Measurements from ENCODE around the gene COL9A1.
A peak's percentile ranks its signal among the peaks of the same experiment; 100 is the strongest.
"Not testable (repeated sequence)": the region's sequence is repeated elsewhere in the genome, so short reads cannot be mapped to it uniquely, and the experiment has no call there.

Gene COL9A1

GRCh38 chr6:70310063-70310694 lies 7.3 kb upstream of the COL9A1 start:
- Histone ChIP-seq H3K4me3 (ENCODE audit: control insufficient read depth in 1 of 7, extremely low read depth in 1 of 7, insufficient read depth in 4 of 7, low read depth in 2 of 7, low read length in 6 of 7) (no peak overlapping the region), H3K27me3 (replicated peaks in 2 of 5; ENCODE audit: control insufficient read depth in 4 of 5, insufficient read depth in 5 of 5, low read length in 4 of 5) (peaks cover 0 to 14% (median 3%) of the 10 kb centered on the region in 5 experiments), H3K9me3 (ENCODE audit: control extremely low read depth in 1 of 5, control insufficient read depth in 4 of 5, insufficient read depth in 2 of 5, low read depth in 1 of 5, low read length in 4 of 5) (no peaks in the 10 kb centered on the region), H3K27ac (ENCODE audit: insufficient read depth in 1 of 2, low read depth in 1 of 2, low read length in 2 of 2, poor library complexity in 1 of 2, severe bottlenecking in 2 of 2) (no peak overlapping the region), H3K36me3 (ENCODE audit: control insufficient read depth in 4 of 4, insufficient read depth in 4 of 4, low read length in 3 of 4) (no peaks in the 10 kb centered on the region), H3K4me1 (ENCODE audit: control extremely low read depth in 1 of 4, control insufficient read depth in 4 of 4, insufficient read depth in 4 of 4, low read length in 3 of 4) (peaks cover 0 to 2% (median 0%) of the 10 kb centered on the region in 4 experiments)
- DNase-seq = peak; percentile 39 to 70 (median 54)
- POLR2A ChIA-PET = no interaction called here
- no CpG with 5 or more reads among the region's 4 CpGs for WGBS (ENCODE audit: insufficient coverage)
- CTCF ChIA-PET = interaction anchor here (1.0 to 3.8 kb wide), 17 partner anchors 11 to 733 kb away, joined by 3 to 45 read pairs (median 5); no protein-coding TSS in a partner anchor

- 71% methylated on average over 1 of the region's 2 CpGs for WGBS (ENCODE audit: insufficient coverage)
These were observed 6.4 kb upstream of the COL9A1 start for GRCh38 chr6:70309243-70309642.

DNA sequence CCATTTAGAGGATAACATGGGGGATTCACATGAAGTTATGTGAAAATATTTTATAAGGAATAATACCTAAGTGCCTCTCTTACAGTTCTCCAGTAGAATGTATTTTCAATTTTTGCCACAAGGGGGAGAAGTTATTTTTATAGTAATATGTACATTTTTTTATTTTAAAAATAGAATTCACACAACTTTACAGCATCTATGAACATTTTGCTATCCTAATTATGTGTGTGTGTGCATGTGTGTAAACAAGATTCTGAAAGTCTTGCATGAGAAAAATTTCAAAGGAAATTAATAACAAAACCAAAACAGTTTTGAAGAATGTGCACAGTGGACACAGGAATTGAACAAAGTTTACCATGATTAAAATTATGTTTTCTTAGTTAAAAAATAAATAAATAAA lies 5.3 kb upstream of the COL9A1 start:
- CTCF ChIA-PET = interaction anchor here (0.8 to 3.8 kb wide), 8 partner anchors 8 to 735 kb away, joined by 3 to 45 read pairs (median 9); no protein-coding TSS in a partner anchor
- DNase-seq; H3K27ac ChIP-seq (ENCODE audit: insufficient read depth in 1 of 2, low read depth in 1 of 2, low read length in 2 of 2, poor library complexity in 1 of 2, severe bottlenecking in 2 of 2); H3K4me1 ChIP-seq (ENCODE audit: control extremely low read depth in 1 of 4, control insufficient read depth in 4 of 4, insufficient read depth in 4 of 4, low read length in 3 of 4); POLR2A ChIA-PET; H3K4me3 ChIP-seq (ENCODE audit: control insufficient read depth in 1 of 7, extremely low read depth in 1 of 7, insufficient read depth in 4 of 7, low read depth in 2 of 7, low read length in 6 of 7); H3K9me3 ChIP-seq (ENCODE audit: control extremely low read depth in 1 of 5, control insufficient read depth in 4 of 5, insufficient read depth in 2 of 5, low read depth in 1 of 5, low read length in 4 of 5); H3K36me3 ChIP-seq (ENCODE audit: control insufficient read depth in 4 of 4, insufficient read depth in 4 of 4, low read length in 3 of 4): not testable (repeated sequence)
- H3K27me3 ChIP-seq (replicated peaks in 2 of 5; ENCODE audit: control insufficient read depth in 4 of 5, insufficient read depth in 5 of 5, low read length in 4 of 5) = peaks cover 0 to 17% (median 3%) of the 10 kb centered on the region in 5 experiments

More at GRCh38 chr6:70309243-70309642, 6.4 kb upstream of the COL9A1 start:
- H3K4me1 ChIP-seq (ENCODE audit: control extremely low read depth in 1 of 4, control insufficient read depth in 4 of 4, insufficient read depth in 4 of 4, low read length in 3 of 4) = peaks cover 0 to 2% (median 0%) of the 10 kb centered on the region in 4 experiments
- no peak overlapping the region for H3K4me3 ChIP-seq (ENCODE audit: control insufficient read depth in 1 of 7, extremely low read depth in 1 of 7, insufficient read depth in 4 of 7, low read depth in 2 of 7, low read length in 6 of 7)
- H3K9me3 ChIP-seq (ENCODE audit: control extremely low read depth in 1 of 5, control insufficient read depth in 4 of 5, insufficient read depth in 2 of 5, low read depth in 1 of 5, low read length in 4 of 5) = no peaks in the 10 kb centered on the region
- ChIA-PET POLR2A (no interaction called here), CTCF (interaction anchor here (0.7 to 3.8 kb wide), 18 partner anchors 9 to 734 kb away, joined by 3 to 45 read pairs (median 6); no protein-coding TSS in a partner anchor)
- H3K27ac ChIP-seq (ENCODE audit: insufficient read depth in 1 of 2, low read depth in 1 of 2, low read length in 2 of 2, poor library complexity in 1 of 2, severe bottlenecking in 2 of 2) = no peak overlapping the region
- DNase-seq = no peak
- peaks cover 0 to 15% (median 3%) of the 10 kb centered on the region in 5 experiments for H3K27me3 ChIP-seq (replicated peaks in 2 of 5; ENCODE audit: control insufficient read depth in 4 of 5, insufficient read depth in 5 of 5, low read length in 4 of 5)
- H3K36me3 ChIP-seq (ENCODE audit: control insufficient read depth in 4 of 4, insufficient read depth in 4 of 4, low read length in 3 of 4) = no peaks in the 10 kb centered on the region

DNA sequence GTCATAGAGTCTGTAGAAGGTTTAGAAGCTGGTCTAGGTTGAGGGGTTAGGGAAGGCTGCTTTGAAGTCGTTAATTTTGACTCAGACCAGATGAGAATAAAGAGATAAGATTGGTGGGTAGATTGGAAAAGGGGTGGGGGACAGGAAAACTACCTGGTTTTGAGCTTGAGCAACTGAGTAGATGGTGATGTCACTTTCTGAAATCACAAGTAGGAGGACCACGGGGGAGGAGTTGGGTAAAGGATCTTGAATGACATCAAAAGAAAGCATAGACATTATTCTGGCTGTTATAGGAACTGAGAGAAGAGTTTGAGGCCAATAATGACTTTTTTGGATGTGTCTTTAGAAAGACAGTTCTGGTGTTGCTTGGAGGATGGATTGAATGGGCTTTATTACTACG lies 4.1 kb upstream of the COL9A1 start:
- H3K9me3 ChIP-seq (ENCODE audit: control extremely low read depth in 1 of 5, control insufficient read depth in 4 of 5, insufficient read depth in 2 of 5, low read depth in 1 of 5, low read length in 4 of 5) = no peaks in the 10 kb centered on the region
- peaks cover 0 to 17% (median 3%) of the 10 kb centered on the region in 5 experiments for H3K27me3 ChIP-seq (replicated peaks in 2 of 5; ENCODE audit: control insufficient read depth in 4 of 5, insufficient read depth in 5 of 5, low read length in 4 of 5)
- 48% methylated on average over 2 of the region's 3 CpGs for WGBS (ENCODE audit: insufficient coverage)
- peaks cover 0 to under 1% (median 0%) of the 10 kb centered on the region in 4 experiments for H3K4me1 ChIP-seq (ENCODE audit: control extremely low read depth in 1 of 4, control insufficient read depth in 4 of 4, insufficient read depth in 4 of 4, low read length in 3 of 4)
- H3K36me3 ChIP-seq (ENCODE audit: control insufficient read depth in 4 of 4, insufficient read depth in 4 of 4, low read length in 3 of 4) = no peaks in the 10 kb centered on the region
- no peak overlapping the region for H3K4me3 ChIP-seq (ENCODE audit: control insufficient read depth in 1 of 7, extremely low read depth in 1 of 7, insufficient read depth in 4 of 7, low read depth in 2 of 7, low read length in 6 of 7)
- POLR2A ChIA-PET = no interaction called here
- H3K27ac ChIP-seq (ENCODE audit: insufficient read depth in 1 of 2, low read depth in 1 of 2, low read length in 2 of 2, poor library complexity in 1 of 2, severe bottlenecking in 2 of 2) = no peak overlapping the region
- DNase-seq = no peak
- CTCF ChIA-PET = interaction anchor here (0.6 to 1.5 kb wide), 5 partner anchors 54 to 705 kb away, joined by 3 to 8 read pairs (median 3); no protein-coding TSS in a partner anchor

DNA sequence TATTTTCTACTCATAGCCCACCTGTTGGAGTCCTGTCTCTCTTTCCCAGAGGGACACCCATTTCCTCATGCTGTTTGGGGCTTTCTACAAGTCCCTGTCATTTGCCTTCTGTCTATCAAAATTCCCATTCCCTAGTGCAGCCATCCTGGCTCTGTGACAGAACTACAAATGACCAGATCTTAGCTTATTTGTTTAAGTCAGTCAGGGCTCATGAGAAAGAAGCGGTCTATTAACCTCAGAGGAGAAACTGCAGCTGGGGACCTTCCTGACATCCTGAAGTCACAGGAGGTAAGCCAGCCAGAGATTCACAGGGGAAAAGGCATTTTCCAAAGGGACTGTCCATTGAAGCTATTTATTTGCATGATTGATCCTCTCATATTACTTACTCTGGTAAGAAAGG lies 1.7 kb upstream of the COL9A1 start:
- no peaks in the 10 kb centered on the region for H3K36me3 ChIP-seq (ENCODE audit: control insufficient read depth in 4 of 4, insufficient read depth in 4 of 4, low read length in 3 of 4)
- no peak for DNase-seq
- H3K27me3 ChIP-seq (replicated peaks in 2 of 5; ENCODE audit: control insufficient read depth in 4 of 5, insufficient read depth in 5 of 5, low read length in 4 of 5) = peaks cover 0 to 19% (median 3%) of the 10 kb centered on the region in 5 experiments
- CTCF ChIA-PET = interaction anchor here (1.2 kb wide), 2 partner anchors 65 to 109 kb away, joined by 5 read pairs; partner anchors contain the start of gene FAM135A
- no peak overlapping the region for H3K27ac ChIP-seq (ENCODE audit: insufficient read depth in 1 of 2, low read depth in 1 of 2, low read length in 2 of 2, poor library complexity in 1 of 2, severe bottlenecking in 2 of 2)
- no peaks in the 10 kb centered on the region for H3K9me3 ChIP-seq (ENCODE audit: control extremely low read depth in 1 of 5, control insufficient read depth in 4 of 5, insufficient read depth in 2 of 5, low read depth in 1 of 5, low read length in 4 of 5)
- POLR2A ChIA-PET = interaction anchor here (0.6 kb wide), 1 partner anchor 250 kb away, joined by 4 read pairs; no protein-coding TSS in a partner anchor
- WGBS (ENCODE audit: insufficient coverage) = 92% methylated on average over 1 of the region's 1 CpG
- no peak overlapping the region for H3K4me3 ChIP-seq (ENCODE audit: control insufficient read depth in 1 of 7, extremely low read depth in 1 of 7, insufficient read depth in 4 of 7, low read depth in 2 of 7, low read length in 6 of 7)
- H3K4me1 ChIP-seq (ENCODE audit: control extremely low read depth in 1 of 4, control insufficient read depth in 4 of 4, insufficient read depth in 4 of 4, low read length in 3 of 4) = no peaks in the 10 kb centered on the region

DNA sequence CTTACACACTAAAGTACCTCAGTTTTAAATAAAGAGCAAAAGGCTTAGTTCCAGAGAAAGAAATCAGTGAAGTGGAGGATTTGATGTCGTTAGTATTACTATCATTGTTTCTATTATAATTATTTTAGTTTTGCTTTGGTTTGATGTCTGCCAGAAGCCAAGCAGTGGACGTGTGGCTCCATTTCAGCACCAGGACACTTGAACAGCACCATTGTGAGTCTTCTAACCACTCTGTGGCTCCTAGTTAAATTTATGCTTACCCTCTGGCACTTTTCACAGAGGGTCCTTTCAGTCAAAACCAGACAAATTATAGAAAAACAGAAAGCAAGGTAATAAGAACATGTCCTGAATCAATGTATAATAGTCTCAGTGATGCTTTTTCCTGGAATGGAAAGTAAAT lies 3.4 kb downstream of the COL9A1 start:
- peak in 2 of 3 donors; percentile 17 to 23 for DNase-seq

GRCh38 chr6:70298068-70298467 lies 4.8 kb downstream of the COL9A1 start:
- POLR2A ChIA-PET = no interaction called here
- Histone ChIP-seq H3K4me3 (ENCODE audit: control insufficient read depth in 1 of 7, extremely low read depth in 1 of 7, insufficient read depth in 4 of 7, low read depth in 2 of 7, low read length in 6 of 7) (no peak overlapping the region), H3K27me3 (replicated peaks in 2 of 5; ENCODE audit: control insufficient read depth in 4 of 5, insufficient read depth in 5 of 5, low read length in 4 of 5) (peaks cover 0 to 3% (median 0%) of the 10 kb centered on the region in 5 experiments), H3K36me3 (ENCODE audit: control insufficient read depth in 4 of 4, insufficient read depth in 4 of 4, low read length in 3 of 4) (no peaks in the 10 kb centered on the region), H3K9me3 (ENCODE audit: control extremely low read depth in 1 of 5, control insufficient read depth in 4 of 5, insufficient read depth in 2 of 5, low read depth in 1 of 5, low read length in 4 of 5) (no peaks in the 10 kb centered on the region), H3K4me1 (ENCODE audit: control extremely low read depth in 1 of 4, control insufficient read depth in 4 of 4, insufficient read depth in 4 of 4, low read length in 3 of 4) (no peaks in the 10 kb centered on the region), H3K27ac (ENCODE audit: insufficient read depth in 1 of 2, low read depth in 1 of 2, low read length in 2 of 2, poor library complexity in 1 of 2, severe bottlenecking in 2 of 2) (no peak overlapping the region)
- CTCF ChIA-PET = interaction anchor here (2.9 kb wide), 1 partner anchor 11 kb away, joined by 12 read pairs; no protein-coding TSS in a partner anchor
- no peak for DNase-seq

More for the DNA sequence above, 3.4 kb downstream of the COL9A1 start:
- Histone ChIP-seq H3K4me3 (ENCODE audit: control insufficient read depth in 1 of 7, extremely low read depth in 1 of 7, insufficient read depth in 4 of 7, low read depth in 2 of 7, low read length in 6 of 7) (no peak overlapping the region), H3K9me3 (ENCODE audit: control extremely low read depth in 1 of 5, control insufficient read depth in 4 of 5, insufficient read depth in 2 of 5, low read depth in 1 of 5, low read length in 4 of 5) (no peaks in the 10 kb centered on the region), H3K36me3 (ENCODE audit: control insufficient read depth in 4 of 4, insufficient read depth in 4 of 4, low read length in 3 of 4) (no peaks in the 10 kb centered on the region), H3K27me3 (replicated peaks in 2 of 5; ENCODE audit: control insufficient read depth in 4 of 5, insufficient read depth in 5 of 5, low read length in 4 of 5) (peaks cover 0 to 5% (median 3%) of the 10 kb centered on the region in 5 experiments), H3K4me1 (ENCODE audit: control extremely low read depth in 1 of 4, control insufficient read depth in 4 of 4, insufficient read depth in 4 of 4, low read length in 3 of 4) (no peaks in the 10 kb centered on the region), H3K27ac (ENCODE audit: insufficient read depth in 1 of 2, low read depth in 1 of 2, low read length in 2 of 2, poor library complexity in 1 of 2, severe bottlenecking in 2 of 2) (no peak overlapping the region)
- ChIA-PET POLR2A (no interaction called here), CTCF (interaction anchor here (0.9 to 1.0 kb wide), 2 partner anchors 10 to 11 kb away, joined by 3 to 6 read pairs; no protein-coding TSS in a partner anchor)
- 60% methylated on average over 1 of the region's 2 CpGs for WGBS (ENCODE audit: insufficient coverage)
